A549 treated with AZD2906 at 1 μM for 4 hours (cell line): ENCODE data around the gene GOLIM4. TPM values are rescaled to one million over a fixed set of nuclear protein-coding genes. Genes with fewer than 3 reads are reported as not detected.

Experiments
- total RNA-seq: library from RNA; stranded (reverse); fragments of 200-300 nt; extraction: Qiagen RNA extraction; gene quantifications from 5 replicates; pipeline ENCODE4 v1.2.3, GENCODE V29; 2022

Gene GOLIM4
- total RNA-seq = 14.2 to 21.0 TPM (median 16.8 TPM) in 5 replicates

GRCh38 chr3:168095611-168096209 lies at the start of gene GOLIM4:
TSS of gene GOLIM4 (minus strand) at chr3:168095924. CDS start at chr3:168095285, 639 bp downstream.

